Hepatocyte (in vitro differentiated cells): Measurements from ENCODE around the gene HERC3.

Experiments used
- EZH2 ChIP-seq: fragments of 200-600 bp; sonication (generic); IDR thresholded peaks from 2 replicates; pipeline ENCODE4 v1.6.1; 2016; ENCODE audit warnings: antibody characterized with exemption, mild to moderate bottlenecking, borderline replicate concordance
- TF ChIP-seq, protein P1 (sequence below): fragments of 200-600 bp; sonication (generic); IDR thresholded peaks from 2 replicates; pipeline ENCODE4 v1.5.1; 2016; ENCODE audit warnings: antibody characterized with exemption, mild to moderate bottlenecking; ENCODE audit not compliant: poor library complexity

- TF ChIP-seq, protein P1, sequence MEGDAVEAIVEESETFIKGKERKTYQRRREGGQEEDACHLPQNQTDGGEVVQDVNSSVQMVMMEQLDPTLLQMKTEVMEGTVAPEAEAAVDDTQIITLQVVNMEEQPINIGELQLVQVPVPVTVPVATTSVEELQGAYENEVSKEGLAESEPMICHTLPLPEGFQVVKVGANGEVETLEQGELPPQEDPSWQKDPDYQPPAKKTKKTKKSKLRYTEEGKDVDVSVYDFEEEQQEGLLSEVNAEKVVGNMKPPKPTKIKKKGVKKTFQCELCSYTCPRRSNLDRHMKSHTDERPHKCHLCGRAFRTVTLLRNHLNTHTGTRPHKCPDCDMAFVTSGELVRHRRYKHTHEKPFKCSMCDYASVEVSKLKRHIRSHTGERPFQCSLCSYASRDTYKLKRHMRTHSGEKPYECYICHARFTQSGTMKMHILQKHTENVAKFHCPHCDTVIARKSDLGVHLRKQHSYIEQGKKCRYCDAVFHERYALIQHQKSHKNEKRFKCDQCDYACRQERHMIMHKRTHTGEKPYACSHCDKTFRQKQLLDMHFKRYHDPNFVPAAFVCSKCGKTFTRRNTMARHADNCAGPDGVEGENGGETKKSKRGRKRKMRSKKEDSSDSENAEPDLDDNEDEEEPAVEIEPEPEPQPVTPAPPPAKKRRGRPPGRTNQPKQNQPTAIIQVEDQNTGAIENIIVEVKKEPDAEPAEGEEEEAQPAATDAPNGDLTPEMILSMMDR = no peak
- TF ChIP-seq EZH2 = no peak
Observed at GRCh38 chr4:88613417-88613875, 21.2 kb downstream of the HERC3 start.
